Gastrocnemius medialis (tissue), 4 donors: ENCODE results near the gene MAD2L1BP. TPM values are rescaled to one million over a fixed set of nuclear protein-coding genes. Genes with fewer than 3 reads are reported as not detected.

Source experiments
- ATAC-seq, 2 donors: fragments of 150-250 bp; one replicate each; pipeline ENCODE4 v1.9.1; 2016
- DNase-seq, 2 donors: peaks; one replicate each; pipeline ENCODE4 v3.0.0-alpha.2; 2019
- H3K27ac ChIP-seq, 4 donors: fragments of 200-600 bp; sonication (generic); 1 replicate in 1 of 4; 2 replicates in 3 of 4; pipeline ENCODE4 v1.5.1; 2016 to 2018; ENCODE audit warnings: mild to moderate bottlenecking in 2 of 4, moderate library complexity in 1 of 4
- H3K27me3 ChIP-seq, 3 donors: fragments of 200-600 bp; sonication (generic) in 2 of 3; 1 replicate in 1 of 3; 2 replicates in 2 of 3; pipeline versions ENCODE4 v1.5.1 to v1.6.0; 2016 to 2019; ENCODE audit warnings: mild to moderate bottlenecking in 1 of 3, moderate library complexity in 1 of 3
- H3K36me3 ChIP-seq, 2 donors: fragments of 200-600 bp; sonication (generic) in 1 of 2; one replicate each; pipeline ENCODE4 v1.5.1; 2017 to 2018
- H3K4me1 ChIP-seq, 2 donors: fragments of 200-600 bp; sonication (generic) in 1 of 2; one replicate each; pipeline ENCODE4 v1.5.1; 2016 to 2017; ENCODE audit warnings: mild to moderate bottlenecking in 2 of 2
- H3K4me3 ChIP-seq, 4 donors: fragments of 200-600 bp; sonication (generic) in 3 of 4; 1 replicate in 1 of 4; 2 replicates in 3 of 4; pipeline ENCODE4 v1.5.1; 2016 to 2019; ENCODE audit warnings: mild to moderate bottlenecking in 2 of 4
- H3K9me3 ChIP-seq, 3 donors: fragments of 200-600 bp; sonication (generic) in 2 of 3; 1 replicate in 1 of 3; 2 replicates in 2 of 3; pipeline ENCODE4 v1.5.1; 2016 to 2019
- CTCF ChIP-seq, 5 experiments: fragments of 450-650 bp in 3 of 5; fragments of 200-600 bp in 2 of 5; sonication (generic) in 2 of 5; IDR thresholded peaks in 4 of 5; conservative IDR thresholded peaks in 1 of 5; 1 replicate in 4 of 5; 2 replicates in 1 of 5; pipeline ENCODE4 v1.5.1; 2016 to 2019; ENCODE audit warnings: antibody characterized with exemption in 5 of 5, mild to moderate bottlenecking in 3 of 5, moderate library complexity in 3 of 5
- POLR2A ChIP-seq, 2 donors: fragments of 450-650 bp; IDR thresholded peaks; one replicate each; pipeline ENCODE4 v1.6.1; 2017; ENCODE audit warnings: antibody characterized with exemption in 2 of 2, mild to moderate bottlenecking in 2 of 2, moderate library complexity in 2 of 2
- in situ Hi-C, 4 donors: fragments of 200-750 bp; cut with MboI; loops; one replicate each; pipeline versions ENCODE4 v1.15.0 to v1.8.0; 2017; ENCODE audit warnings: low sequenced_read_pairs in 4 of 4
- intact Hi-C: fragments of 100-400 bp; cut with DNase I; formaldehyde crosslinking; loops from one replicate; pipeline ENCODE4 v1.15.1; 2023; ENCODE audit warnings: low total_unique reads
- total RNA-seq, 4 donors: library from RNA; depleted of rRNA; stranded (reverse); fragments of >200 nt; gene quantifications; one replicate each; pipeline versions ENCODE4 v1.1.0 to v1.2.3, GENCODE V29; 2016

The MAD2L1BP gene
- total RNA-seq, 4 donors from 2014 or later: 25.1 to 55.4 (median 25.2) TPM

GRCh38 chr6:43671011-43671800 is 35.6 kb downstream of the MAD2L1BP start:
- intact Hi-C loops (loop anchor here (5.0 kb wide), 1 partner anchor 331 kb away; no protein-coding TSS in a partner anchor), in situ Hi-C loops (loop anchor here (25.0 kb wide), 1 partner anchor 416 kb away; no protein-coding TSS in a partner anchor)
- DNase-seq (no peak), ATAC-seq (no peak)
- Histone ChIP-seq H3K9me3 (no peaks in the 10 kb centered on the region), H3K36me3 (peaks cover 0 to 41% of the 10 kb centered on the region in 2 donors), H3K27me3 (no peaks in the 10 kb centered on the region), H3K4me3 (no peak overlapping the region), H3K27ac (peak overlapping the region; percentile 95 to 97 (median 96)), H3K4me1 (peaks cover 88 to 92% of the 10 kb centered on the region in 2 donors)
- no peak for TF ChIP-seq CTCF (IDR thresholded peaks at IDR 0.05 in 4 of 5, conservative IDR thresholded peaks at IDR 0.05 in 1 of 5)
- TF ChIP-seq POLR2A (IDR thresholded peaks at IDR 0.05): no peak

GRCh38 chr6:43671801-43672690 is 36.4 kb downstream of the MAD2L1BP start:
- DNase-seq (no peak), ATAC-seq (no peak)
- no peak overlapping the region for H3K4me3 ChIP-seq
- H3K27me3 ChIP-seq: no peaks in the 10 kb centered on the region
- H3K4me1 ChIP-seq: peaks cover 93 to 95% of the 10 kb centered on the region in 2 donors
- peak overlapping the region; percentile 95 to 97 (median 96) for H3K27ac ChIP-seq
- intact Hi-C loops (loop anchor here (5.0 kb wide), 1 partner anchor 330 kb away; no protein-coding TSS in a partner anchor), in situ Hi-C loops (loop anchor here (25.0 kb wide), 1 partner anchor 415 kb away; no protein-coding TSS in a partner anchor)
- peaks cover 0 to 41% of the 10 kb centered on the region in 2 donors for H3K36me3 ChIP-seq
- TF ChIP-seq POLR2A (IDR thresholded peaks at IDR 0.05) (no peak), CTCF (IDR thresholded peaks at IDR 0.05 in 4 of 5, conservative IDR thresholded peaks at IDR 0.05 in 1 of 5) (no peak)
- no peaks in the 10 kb centered on the region for H3K9me3 ChIP-seq

- H3K27me3 ChIP-seq: no peaks in the 10 kb centered on the region
- H3K36me3 ChIP-seq: peaks cover 0 to 41% of the 10 kb centered on the region in 2 donors
- DNase-seq (peak in 1 of 2 donors; percentile 79), ATAC-seq (no peak)
- H3K27ac ChIP-seq: peak overlapping the region; percentile 95 to 97 (median 96)
- intact Hi-C loops (loop anchor here (1.0 to 5.0 kb wide), 2 partner anchors 104 to 329 kb away; no protein-coding TSS in a partner anchor), in situ Hi-C loops (loop anchor here (25.0 kb wide), 1 partner anchor 414 kb away; no protein-coding TSS in a partner anchor)
- H3K4me3 ChIP-seq: no peak overlapping the region
- H3K9me3 ChIP-seq: no peaks in the 10 kb centered on the region
- peaks cover 88 to 96% of the 10 kb centered on the region in 2 donors for H3K4me1 ChIP-seq
- TF ChIP-seq CTCF (IDR thresholded peaks at IDR 0.05 in 4 of 5, conservative IDR thresholded peaks at IDR 0.05 in 1 of 5): no peak
- TF ChIP-seq POLR2A (IDR thresholded peaks at IDR 0.05): no peak
Observed at GRCh38 chr6:43673444-43674084, 37.9 kb downstream of the MAD2L1BP start.

GRCh38 chr6:43674291-43674690 is 38.7 kb downstream of the MAD2L1BP start:
- DNase-seq (no peak), ATAC-seq (no peak)
- H3K4me1 ChIP-seq: peaks cover 88 to 96% of the 10 kb centered on the region in 2 donors
- no peak overlapping the region for H3K4me3 ChIP-seq
- H3K36me3 ChIP-seq: peaks cover 0 to 41% of the 10 kb centered on the region in 2 donors
- no peaks in the 10 kb centered on the region for H3K27me3 ChIP-seq
- H3K27ac ChIP-seq: peak overlapping the region; percentile 95 to 97 (median 96)
- intact Hi-C loops: loop anchor here (5.0 kb wide), 1 partner anchor 328 kb away; no protein-coding TSS in a partner anchor
- TF ChIP-seq CTCF (IDR thresholded peaks at IDR 0.05 in 4 of 5, conservative IDR thresholded peaks at IDR 0.05 in 1 of 5) (no peak), POLR2A (IDR thresholded peaks at IDR 0.05) (no peak)
- no peaks in the 10 kb centered on the region for H3K9me3 ChIP-seq
- in situ Hi-C loops: loop anchor here (25.0 kb wide), 1 partner anchor 413 kb away; no protein-coding TSS in a partner anchor
